HEK293T (cell line): ENCODE results near the gene FBXO36.

Experiments used
- NFRKB ChIP-seq: fragments of 450-650 bp; IDR thresholded peaks from 2 replicates; pipeline ENCODE4 v1.6.1; 2016; ENCODE audit warnings: mild to moderate bottlenecking, moderate library complexity
- SUZ12 ChIP-seq: fragments of 450-650 bp; IDR thresholded peaks from 2 replicates; pipeline ENCODE4 v1.6.1; 2016; ENCODE audit warnings: mild to moderate bottlenecking
- ZNF384 ChIP-seq: fragments of 450-650 bp; IDR thresholded peaks from 2 replicates; pipeline ENCODE4 v1.6.1; 2016

GRCh38 chr2:230053753-230054478 lies 131.6 kb downstream of the FBXO36 start:
- TF ChIP-seq SUZ12 = no peak
- no peak for TF ChIP-seq ZNF384
- TF ChIP-seq NFRKB = no peak
